ENCODE results near the gene CNKSR3. TPM values are rescaled to one million over a fixed set of nuclear protein-coding genes. Genes with fewer than 3 reads are reported as not detected.

CNKSR3 gene
- polyA plus RNA-seq, 1 donor from 2014 or later, result 3.0 TPM

DNA sequence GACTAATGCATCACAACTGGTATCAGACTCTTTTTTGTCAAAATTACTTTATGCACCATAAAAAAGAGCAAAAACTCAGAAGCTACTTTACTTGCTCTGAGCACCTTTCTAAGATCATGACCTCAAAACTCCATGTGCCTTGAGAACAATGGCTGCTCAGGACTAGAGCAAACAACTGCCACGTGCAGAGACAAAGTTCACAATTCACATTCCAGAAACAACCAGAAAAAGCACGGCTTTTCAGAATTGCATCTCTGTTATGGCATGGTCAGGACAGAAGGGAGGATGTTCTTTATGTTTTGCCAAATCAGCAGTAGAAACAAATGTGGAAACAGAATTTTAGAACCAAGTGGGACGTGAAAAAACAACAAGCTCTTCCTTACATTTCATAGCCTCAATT is 70.5 kb downstream of the CNKSR3 start:
- TF ChIP-seq SMC3 (conservative IDR thresholded peaks at IDR 0.05; ENCODE audit: poor library complexity), result no peak
- no peak for TF ChIP-seq EP300 (conservative IDR thresholded peaks at IDR 0.05; ENCODE audit: poor library complexity, severe bottlenecking)
- TF ChIP-seq, protein P1, sequence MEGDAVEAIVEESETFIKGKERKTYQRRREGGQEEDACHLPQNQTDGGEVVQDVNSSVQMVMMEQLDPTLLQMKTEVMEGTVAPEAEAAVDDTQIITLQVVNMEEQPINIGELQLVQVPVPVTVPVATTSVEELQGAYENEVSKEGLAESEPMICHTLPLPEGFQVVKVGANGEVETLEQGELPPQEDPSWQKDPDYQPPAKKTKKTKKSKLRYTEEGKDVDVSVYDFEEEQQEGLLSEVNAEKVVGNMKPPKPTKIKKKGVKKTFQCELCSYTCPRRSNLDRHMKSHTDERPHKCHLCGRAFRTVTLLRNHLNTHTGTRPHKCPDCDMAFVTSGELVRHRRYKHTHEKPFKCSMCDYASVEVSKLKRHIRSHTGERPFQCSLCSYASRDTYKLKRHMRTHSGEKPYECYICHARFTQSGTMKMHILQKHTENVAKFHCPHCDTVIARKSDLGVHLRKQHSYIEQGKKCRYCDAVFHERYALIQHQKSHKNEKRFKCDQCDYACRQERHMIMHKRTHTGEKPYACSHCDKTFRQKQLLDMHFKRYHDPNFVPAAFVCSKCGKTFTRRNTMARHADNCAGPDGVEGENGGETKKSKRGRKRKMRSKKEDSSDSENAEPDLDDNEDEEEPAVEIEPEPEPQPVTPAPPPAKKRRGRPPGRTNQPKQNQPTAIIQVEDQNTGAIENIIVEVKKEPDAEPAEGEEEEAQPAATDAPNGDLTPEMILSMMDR (IDR thresholded peaks at IDR 0.05; ENCODE audit: poor library complexity, severe bottlenecking), result no peak
- no peak for TF ChIP-seq POLR2AphosphoS5 (IDR thresholded peaks at IDR 0.05)
- Histone ChIP-seq H3K4me2 (ENCODE audit: low read length) (no peak overlapping the region), H4K20me1 (ENCODE audit: insufficient read depth) (no peaks in the 10 kb centered on the region), H3F3A (ENCODE audit: insufficient read depth, low read length, poor library complexity, severe bottlenecking) (no peaks in the 10 kb centered on the region), H3K9ac (ENCODE audit: low read length) (no peak overlapping the region), H2AFZ (ENCODE audit: low read depth, low read length) (no peak overlapping the region), H3K36me3 (ENCODE audit: insufficient read depth, low read length) (no peaks in the 10 kb centered on the region), H3K79me2 (replicated peaks; ENCODE audit: insufficient read depth, low read length) (no peaks in the 10 kb centered on the region), H3K27me3 (ENCODE audit: insufficient read depth, low read depth, low read length) (no peaks in the 10 kb centered on the region), H3K4me3 (ENCODE audit: low read length) (no peak overlapping the region), H3K9me3 (ENCODE audit: low read length) (no peaks in the 10 kb centered on the region), H3K27ac (ENCODE audit: low read length) (no peak overlapping the region), H3K9me2 (ENCODE audit: insufficient read depth, low read length) (no peaks in the 10 kb centered on the region)

DNA sequence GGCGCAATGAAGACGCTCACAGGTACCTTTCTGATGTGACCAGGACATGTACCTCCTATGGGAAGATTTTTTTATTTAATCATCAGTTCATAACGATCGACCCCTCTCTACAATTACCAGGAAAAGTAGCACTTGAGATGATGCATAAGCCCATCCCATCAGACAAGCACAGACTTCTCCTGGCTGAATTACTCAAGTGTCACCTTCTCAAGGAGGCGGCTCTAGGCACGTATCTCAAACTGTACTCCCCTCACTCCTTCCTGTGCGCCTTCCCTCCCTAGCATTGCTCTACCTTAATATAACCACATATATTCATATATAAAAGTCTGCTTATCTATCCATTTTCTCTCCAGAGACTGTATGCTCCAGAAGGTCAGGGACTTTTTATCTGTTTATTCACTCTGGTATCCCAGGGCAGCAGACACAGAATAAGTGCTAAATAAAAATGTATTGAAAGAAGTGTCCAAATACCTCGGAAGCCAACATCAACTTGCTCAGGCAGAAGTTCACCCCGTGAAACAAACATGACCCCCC is 71.5 kb downstream of the CNKSR3 start:
- Histone ChIP-seq H3K27ac (ENCODE audit: low read length) (no peak overlapping the region), H3K4me3 (ENCODE audit: low read length) (no peak overlapping the region), H2AFZ (ENCODE audit: low read depth, low read length) (no peak overlapping the region), H3K9me2 (ENCODE audit: insufficient read depth, low read length) (no peaks in the 10 kb centered on the region), H3K27me3 (ENCODE audit: insufficient read depth, low read depth, low read length) (no peaks in the 10 kb centered on the region), H4K20me1 (ENCODE audit: insufficient read depth) (no peaks in the 10 kb centered on the region), H3K4me2 (ENCODE audit: low read length) (no peak overlapping the region), H3K79me2 (replicated peaks; ENCODE audit: insufficient read depth, low read length) (no peaks in the 10 kb centered on the region), H3K36me3 (ENCODE audit: insufficient read depth, low read length) (no peaks in the 10 kb centered on the region), H3K9ac (ENCODE audit: low read length) (no peak overlapping the region), H3F3A (ENCODE audit: insufficient read depth, low read length, poor library complexity, severe bottlenecking) (no peaks in the 10 kb centered on the region), H3K9me3 (ENCODE audit: low read length) (no peaks in the 10 kb centered on the region)
- no peak for TF ChIP-seq SMC3 (conservative IDR thresholded peaks at IDR 0.05; ENCODE audit: poor library complexity)
- TF ChIP-seq, protein P2, sequence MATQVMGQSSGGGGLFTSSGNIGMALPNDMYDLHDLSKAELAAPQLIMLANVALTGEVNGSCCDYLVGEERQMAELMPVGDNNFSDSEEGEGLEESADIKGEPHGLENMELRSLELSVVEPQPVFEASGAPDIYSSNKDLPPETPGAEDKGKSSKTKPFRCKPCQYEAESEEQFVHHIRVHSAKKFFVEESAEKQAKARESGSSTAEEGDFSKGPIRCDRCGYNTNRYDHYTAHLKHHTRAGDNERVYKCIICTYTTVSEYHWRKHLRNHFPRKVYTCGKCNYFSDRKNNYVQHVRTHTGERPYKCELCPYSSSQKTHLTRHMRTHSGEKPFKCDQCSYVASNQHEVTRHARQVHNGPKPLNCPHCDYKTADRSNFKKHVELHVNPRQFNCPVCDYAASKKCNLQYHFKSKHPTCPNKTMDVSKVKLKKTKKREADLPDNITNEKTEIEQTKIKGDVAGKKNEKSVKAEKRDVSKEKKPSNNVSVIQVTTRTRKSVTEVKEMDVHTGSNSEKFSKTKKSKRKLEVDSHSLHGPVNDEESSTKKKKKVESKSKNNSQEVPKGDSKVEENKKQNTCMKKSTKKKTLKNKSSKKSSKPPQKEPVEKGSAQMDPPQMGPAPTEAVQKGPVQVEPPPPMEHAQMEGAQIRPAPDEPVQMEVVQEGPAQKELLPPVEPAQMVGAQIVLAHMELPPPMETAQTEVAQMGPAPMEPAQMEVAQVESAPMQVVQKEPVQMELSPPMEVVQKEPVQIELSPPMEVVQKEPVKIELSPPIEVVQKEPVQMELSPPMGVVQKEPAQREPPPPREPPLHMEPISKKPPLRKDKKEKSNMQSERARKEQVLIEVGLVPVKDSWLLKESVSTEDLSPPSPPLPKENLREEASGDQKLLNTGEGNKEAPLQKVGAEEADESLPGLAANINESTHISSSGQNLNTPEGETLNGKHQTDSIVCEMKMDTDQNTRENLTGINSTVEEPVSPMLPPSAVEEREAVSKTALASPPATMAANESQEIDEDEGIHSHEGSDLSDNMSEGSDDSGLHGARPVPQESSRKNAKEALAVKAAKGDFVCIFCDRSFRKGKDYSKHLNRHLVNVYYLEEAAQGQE (IDR thresholded peaks at IDR 0.05; ENCODE audit: borderline replicate concordance), result no peak
- TF ChIP-seq RAD21 (conservative IDR thresholded peaks at IDR 0.05), result no peak
- TF ChIP-seq MXI1 (conservative IDR thresholded peaks at IDR 0.05; ENCODE audit: poor library complexity, severe bottlenecking), result no peak
- TF ChIP-seq, protein P1 (IDR thresholded peaks at IDR 0.05; ENCODE audit: poor library complexity, severe bottlenecking), result no peak
- no peak for TF ChIP-seq TAF1 (IDR thresholded peaks at IDR 0.05; ENCODE audit: low read depth)
- TF ChIP-seq EZH2 (IDR thresholded peaks at IDR 0.05; ENCODE audit: borderline replicate concordance, insufficient read depth, low read length, poor library complexity, severe bottlenecking), result no peak
- no peak for TF ChIP-seq POLR2AphosphoS5 (IDR thresholded peaks at IDR 0.05)
- TF ChIP-seq EP300 (conservative IDR thresholded peaks at IDR 0.05; ENCODE audit: poor library complexity, severe bottlenecking), result no peak

Measured in neural cell (in vitro differentiated cells).